Muscle layer of duodenum (tissue), 2 donors: ENCODE measurements around the gene MLH3.

Experiments
- H3K27ac ChIP-seq: one replicate; pipeline ENCODE4 v1.7.0; 2013; ENCODE audit warnings: mild to moderate bottlenecking, low read length
- H3K27me3 ChIP-seq: one replicate; pipeline ENCODE4 v1.7.0; 2013; ENCODE audit warnings: low read depth, mild to moderate bottlenecking, control low read depth, low read length
- H3K36me3 ChIP-seq, 2 donors: one replicate each; pipeline ENCODE4 v1.7.0; 2013; ENCODE audit warnings: low read length in 2 of 2, control low read depth in 1 of 2, mild to moderate bottlenecking in 1 of 2; ENCODE audit not compliant: insufficient read depth in 2 of 2, control insufficient read depth in 1 of 2
- H3K4me1 ChIP-seq, 2 donors: one replicate each; pipeline ENCODE4 v1.7.0; 2013; ENCODE audit warnings: low read length in 2 of 2, mild to moderate bottlenecking in 2 of 2, control low read depth in 1 of 2, moderate library complexity in 1 of 2; ENCODE audit not compliant: insufficient read depth in 2 of 2, control insufficient read depth in 1 of 2
- H3K4me3 ChIP-seq, 2 donors: one replicate each; pipeline ENCODE4 v1.7.0; 2013; ENCODE audit warnings: low read length in 2 of 2, low read depth in 1 of 2, mild to moderate bottlenecking in 1 of 2
- H3K9me3 ChIP-seq, 2 donors: one replicate each; pipeline ENCODE4 v1.7.0; 2013; ENCODE audit warnings: low read length in 2 of 2, control low read depth in 1 of 2, mild to moderate bottlenecking in 1 of 2; ENCODE audit not compliant: control insufficient read depth in 1 of 2
- donor health status: healthy.

The MLH3 gene

DNA sequence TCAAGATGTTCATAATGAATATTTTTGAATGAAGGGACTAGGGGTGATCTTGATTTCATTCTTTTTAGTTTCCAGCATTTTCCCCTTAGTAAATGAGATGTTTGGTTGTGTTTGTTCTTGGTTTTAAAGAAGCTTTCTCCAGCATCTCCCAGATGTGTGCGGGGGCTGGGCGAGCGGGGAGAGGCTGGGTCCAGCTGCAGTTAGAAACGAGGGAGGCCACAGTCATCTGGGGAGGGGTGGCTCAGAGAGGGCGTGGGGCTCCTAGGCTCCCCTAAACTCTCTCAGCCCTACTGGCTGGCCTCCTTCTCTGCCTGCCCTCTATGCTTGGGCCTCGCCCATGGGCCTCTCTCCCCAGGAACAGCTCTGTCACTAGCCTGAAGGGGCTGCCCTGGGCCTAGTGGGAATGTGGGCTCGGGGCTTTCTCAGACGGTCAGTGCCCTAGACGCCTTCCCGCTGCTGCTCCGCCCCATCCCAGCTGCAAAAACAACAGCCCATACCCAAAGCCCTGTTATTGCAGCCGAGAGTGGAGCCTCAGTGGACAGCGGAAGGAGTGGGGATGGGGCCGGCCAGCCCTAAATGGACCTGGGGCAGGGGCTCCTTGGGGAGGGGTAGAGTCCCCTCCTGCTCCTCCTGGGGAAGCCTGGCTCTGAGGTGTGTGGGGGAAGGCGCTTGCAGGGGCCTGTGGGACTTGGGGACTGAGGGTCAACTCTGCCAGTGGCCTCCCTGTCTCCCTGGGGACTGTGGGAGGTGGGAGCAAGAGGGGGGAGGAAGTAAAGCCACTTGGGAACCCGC lies 66.8 kb downstream of the MLH3 start:
- Histone ChIP-seq H3K36me3 (no peaks in the 10 kb centered on the region), H3K4me3 (no peak overlapping the region), H3K27me3 (no peaks in the 10 kb centered on the region), H3K27ac (no peak overlapping the region), H3K9me3 (no peaks in the 10 kb centered on the region), H3K4me1 (no peaks in the 10 kb centered on the region)

DNA sequence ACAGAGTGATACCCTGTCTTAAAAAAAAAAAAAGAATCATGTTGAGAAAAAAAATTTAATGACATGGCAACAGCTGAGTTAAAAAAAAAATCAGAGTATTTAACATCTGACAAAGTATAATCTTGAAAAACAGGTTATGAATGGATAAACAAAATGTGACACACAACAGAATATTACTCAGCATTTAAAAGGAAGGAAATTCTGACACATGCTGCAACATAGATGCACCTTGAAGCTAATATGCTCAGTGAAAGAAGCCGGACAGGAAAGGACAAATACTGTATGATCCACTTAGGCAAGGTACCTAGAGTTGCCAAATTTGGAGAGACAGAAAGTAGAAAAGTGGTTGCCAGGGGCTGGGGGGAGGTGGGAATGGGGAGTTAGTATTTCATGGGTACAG lies 67.9 kb downstream of the MLH3 start:
- H3K9me3 ChIP-seq, result no peaks in the 10 kb centered on the region
- H3K36me3 ChIP-seq, result no peaks in the 10 kb centered on the region
- no peaks in the 10 kb centered on the region for H3K27me3 ChIP-seq
- no peak overlapping the region for H3K27ac ChIP-seq
- H3K4me3 ChIP-seq, result no peak overlapping the region
- H3K4me1 ChIP-seq, result no peaks in the 10 kb centered on the region

DNA sequence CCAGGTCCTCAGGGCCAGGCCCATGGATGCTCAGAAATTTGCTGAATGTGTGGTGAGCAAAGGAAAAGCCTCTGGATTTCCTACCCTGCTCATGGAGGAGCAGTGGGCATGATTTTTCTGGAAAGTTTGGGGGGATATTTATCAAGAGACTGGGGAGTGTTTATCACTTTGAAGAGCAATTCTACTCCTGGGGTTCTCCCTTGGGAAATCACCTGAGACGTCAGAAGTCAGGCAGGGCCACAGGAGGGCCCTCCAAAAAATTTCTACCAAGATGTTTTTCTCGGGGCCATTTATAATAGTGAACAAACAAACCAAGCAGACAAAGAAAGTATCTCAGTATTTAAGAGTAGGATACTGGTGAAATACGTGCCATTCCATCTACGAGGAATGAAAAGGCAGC lies 68.6 kb downstream of the MLH3 start:
- Histone ChIP-seq H3K4me3 (no peak overlapping the region), H3K36me3 (no peaks in the 10 kb centered on the region), H3K27ac (no peak overlapping the region), H3K4me1 (no peaks in the 10 kb centered on the region), H3K27me3 (no peaks in the 10 kb centered on the region), H3K9me3 (no peaks in the 10 kb centered on the region)

DNA sequence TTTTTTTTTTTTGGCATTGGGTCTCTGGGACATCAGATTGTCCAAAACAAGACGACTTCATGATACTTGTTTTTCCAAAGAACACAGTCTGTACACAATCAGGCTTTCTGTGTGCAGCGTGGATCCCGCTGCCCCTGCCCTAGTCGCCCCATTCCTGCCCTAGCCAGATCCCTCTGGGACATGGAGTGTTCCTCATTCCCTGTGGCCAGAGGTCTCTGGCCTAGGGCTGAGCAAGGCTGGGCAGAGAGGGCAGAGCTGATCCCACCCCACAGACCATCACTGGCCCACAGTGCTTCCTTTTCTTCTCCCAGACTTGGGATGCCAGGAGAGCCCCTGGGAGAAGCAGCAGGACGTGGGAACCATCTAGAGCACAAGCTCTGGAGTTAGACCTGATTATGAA lies 69.4 kb downstream of the MLH3 start:
- Histone ChIP-seq H3K27me3 (no peaks in the 10 kb centered on the region), H3K4me1 (no peaks in the 10 kb centered on the region), H3K4me3 (no peak overlapping the region), H3K36me3 (no peaks in the 10 kb centered on the region), H3K27ac (no peak overlapping the region), H3K9me3 (no peaks in the 10 kb centered on the region)

DNA sequence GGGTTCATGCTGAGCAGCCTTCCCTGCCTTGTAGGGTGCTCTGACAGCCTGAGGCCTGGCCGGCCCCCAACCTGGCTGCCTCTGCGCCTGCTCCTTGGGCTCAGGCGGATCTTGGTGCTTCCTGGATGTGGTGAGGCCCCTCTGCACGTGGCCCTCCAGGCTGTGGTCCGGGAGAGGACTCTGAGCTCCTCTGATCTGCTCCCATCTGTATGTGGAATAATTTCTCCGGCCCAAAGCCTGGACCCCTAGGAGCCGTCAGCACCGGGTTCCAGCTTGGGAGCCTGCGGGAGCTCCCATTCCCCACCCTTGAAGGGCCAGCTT lies 69.8 kb downstream of the MLH3 start:
- Histone ChIP-seq H3K27ac (no peak overlapping the region), H3K4me3 (no peak overlapping the region), H3K27me3 (no peaks in the 10 kb centered on the region), H3K4me1 (no peaks in the 10 kb centered on the region), H3K9me3 (no peaks in the 10 kb centered on the region), H3K36me3 (no peaks in the 10 kb centered on the region)

DNA sequence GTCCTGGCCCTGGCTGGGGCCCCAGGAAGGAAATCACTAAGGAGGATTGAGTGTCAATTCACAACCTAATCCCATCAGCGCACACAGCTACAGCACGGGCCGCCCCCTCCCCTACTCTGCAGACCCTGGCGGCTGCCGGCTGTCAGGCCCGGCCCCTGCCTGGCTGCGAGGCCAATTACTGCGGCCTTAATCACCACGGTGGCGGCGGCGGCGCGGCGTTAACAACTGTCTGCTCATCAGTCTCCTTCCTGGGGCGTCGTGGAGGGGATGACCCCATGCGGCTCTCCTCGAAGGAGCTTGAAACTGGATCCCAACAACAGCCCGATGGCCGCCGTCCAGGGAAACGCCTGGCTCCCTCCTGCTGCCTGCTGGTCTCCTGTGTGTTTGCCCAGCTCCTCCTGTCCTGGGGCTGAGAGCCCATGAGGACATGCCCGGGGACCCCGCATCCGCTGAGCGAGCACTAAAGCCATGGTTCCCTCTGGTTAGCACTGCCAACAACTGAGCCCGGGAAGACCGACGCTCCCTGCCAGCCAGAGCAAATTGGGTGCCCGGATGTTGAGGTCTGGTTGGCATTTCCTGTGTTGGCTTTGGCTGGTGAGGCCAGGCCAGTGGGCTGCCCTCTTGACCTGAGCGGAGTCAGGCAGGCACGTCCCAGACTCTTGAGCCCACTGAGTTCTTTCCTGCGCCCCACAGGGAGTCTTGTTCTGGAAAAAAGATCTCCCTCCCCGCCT lies 70.4 kb downstream of the MLH3 start:
- Histone ChIP-seq H3K36me3 (no peaks in the 10 kb centered on the region), H3K9me3 (no peaks in the 10 kb centered on the region), H3K27ac (no peak overlapping the region), H3K4me3 (no peak overlapping the region), H3K27me3 (no peaks in the 10 kb centered on the region), H3K4me1 (no peaks in the 10 kb centered on the region)

DNA sequence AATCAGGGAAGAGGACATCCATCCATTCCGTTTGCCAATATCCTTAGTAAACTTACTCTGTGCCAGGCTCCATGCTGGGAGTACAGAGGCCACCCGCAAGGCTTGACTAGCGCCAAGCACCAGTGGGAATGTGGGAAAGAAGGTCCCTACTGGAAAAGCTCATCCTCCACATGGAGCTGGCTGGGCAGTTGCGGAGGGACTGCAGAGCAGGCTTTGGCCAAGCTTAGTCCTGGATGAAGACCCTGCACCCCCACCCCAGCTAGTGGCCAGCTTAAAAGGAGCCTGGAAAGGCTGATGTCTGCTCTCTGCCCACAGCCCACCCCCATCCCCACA lies 70.9 kb downstream of the MLH3 start:
- Histone ChIP-seq H3K9me3 (no peaks in the 10 kb centered on the region), H3K4me1 (no peaks in the 10 kb centered on the region), H3K36me3 (no peaks in the 10 kb centered on the region), H3K27me3 (no peaks in the 10 kb centered on the region), H3K27ac (no peak overlapping the region), H3K4me3 (no peak overlapping the region)

DNA sequence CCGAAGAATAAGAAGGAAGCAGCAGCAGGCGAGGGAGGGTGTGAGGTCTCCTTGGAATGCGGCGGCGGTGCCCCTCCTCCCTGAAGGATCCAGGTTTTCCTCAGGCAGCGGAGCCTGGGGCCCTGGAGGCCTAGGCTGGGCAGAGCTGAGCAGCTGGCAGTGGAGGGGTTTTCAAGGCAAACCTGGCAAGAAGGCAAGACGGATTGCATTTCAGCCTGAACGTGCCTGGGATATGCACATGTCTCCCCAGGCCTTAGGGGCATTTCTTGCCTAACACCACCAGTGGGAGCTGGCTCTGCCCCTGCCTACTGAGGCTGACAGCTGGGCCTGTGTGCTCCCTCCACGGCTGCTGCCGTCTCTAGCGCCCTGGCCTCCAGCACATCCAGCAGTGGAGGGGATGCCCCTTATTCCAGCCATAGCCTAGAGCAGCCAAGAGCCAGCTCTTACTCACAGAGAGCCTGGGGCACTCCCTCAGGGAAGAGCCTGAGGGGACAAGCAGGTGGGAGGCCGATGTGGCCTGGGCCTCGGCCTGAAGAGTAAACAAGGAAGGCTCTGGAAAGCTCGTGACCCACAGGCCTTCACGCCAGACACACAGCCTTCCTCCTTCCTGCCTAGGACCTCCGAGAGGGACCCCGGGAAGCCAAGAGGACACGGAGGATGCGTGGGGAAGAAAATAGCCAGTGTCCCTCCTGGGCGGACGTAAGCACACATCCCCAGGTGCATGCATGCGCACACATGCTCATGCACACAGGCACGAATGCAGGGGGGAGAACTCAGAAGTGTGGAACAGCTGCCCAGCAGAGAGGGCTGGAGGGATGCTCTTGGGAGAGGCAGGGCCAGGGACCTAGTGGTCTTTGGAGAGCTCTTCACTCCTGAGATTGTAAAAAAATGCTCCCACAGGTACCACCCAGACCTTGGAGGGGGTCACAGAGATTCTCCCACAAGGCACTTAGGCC lies 71.5 kb downstream of the MLH3 start:
- Histone ChIP-seq H3K27me3 (no peaks in the 10 kb centered on the region), H3K4me1 (peaks cover 0 to 2% of the 10 kb centered on the region in 2 donors), H3K27ac (no peak overlapping the region), H3K36me3 (no peaks in the 10 kb centered on the region), H3K4me3 (no peak overlapping the region), H3K9me3 (no peaks in the 10 kb centered on the region)

DNA sequence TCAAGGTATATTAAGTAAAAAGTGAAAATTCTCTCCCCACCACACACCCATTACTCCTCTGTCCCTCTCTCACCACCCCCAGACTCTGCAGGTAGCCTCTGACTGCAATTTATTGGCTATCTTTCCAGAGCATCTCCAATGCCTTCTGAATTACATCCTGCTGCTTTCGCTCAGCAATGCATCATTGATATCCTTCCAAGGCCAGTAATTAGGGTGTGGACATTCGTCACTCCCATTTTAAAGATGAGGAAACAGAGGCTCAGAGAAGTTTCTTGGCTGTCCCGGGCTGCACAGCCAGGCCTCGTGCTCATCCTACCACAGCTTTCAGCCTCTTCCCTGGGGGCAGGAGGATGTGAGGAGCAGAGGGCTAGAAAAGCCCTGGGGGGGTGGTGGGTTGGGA lies 72.2 kb downstream of the MLH3 start:
- H3K27me3 ChIP-seq, result no peaks in the 10 kb centered on the region
- H3K9me3 ChIP-seq, result no peaks in the 10 kb centered on the region
- no peak overlapping the region for H3K27ac ChIP-seq
- peaks cover 0 to 8% of the 10 kb centered on the region in 2 donors for H3K4me1 ChIP-seq
- no peaks in the 10 kb centered on the region for H3K36me3 ChIP-seq
- no peak overlapping the region for H3K4me3 ChIP-seq

DNA sequence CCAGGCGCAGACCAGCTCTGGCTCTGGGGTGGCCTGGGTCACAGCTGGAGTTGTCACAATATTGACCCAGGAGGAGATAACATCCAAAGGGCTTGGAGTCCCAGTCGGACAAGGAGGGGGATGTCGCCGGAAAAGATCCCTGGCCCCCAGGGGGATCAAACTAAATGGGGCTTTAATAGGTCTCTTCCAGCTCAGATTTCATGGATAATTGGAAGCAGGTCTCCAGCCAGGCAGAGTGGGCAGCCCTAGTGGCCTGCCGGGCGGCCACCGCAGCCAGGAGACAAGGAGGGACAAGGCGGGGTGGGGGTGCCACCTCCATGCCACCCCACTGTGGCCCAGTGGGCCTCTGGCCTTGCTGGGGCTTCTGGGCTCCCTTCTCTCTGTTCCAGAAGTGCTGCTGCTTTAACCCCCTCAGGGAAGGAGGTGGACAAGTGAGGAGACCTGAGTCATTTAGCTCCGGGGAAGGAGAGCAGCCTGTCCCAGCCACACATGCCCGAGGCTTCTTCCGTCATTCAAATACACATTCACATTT lies 72.8 kb downstream of the MLH3 start:
- peaks cover 0 to 8% of the 10 kb centered on the region in 2 donors for H3K4me1 ChIP-seq
- no peaks in the 10 kb centered on the region for H3K36me3 ChIP-seq
- H3K9me3 ChIP-seq, result no peaks in the 10 kb centered on the region
- no peak overlapping the region for H3K27ac ChIP-seq
- no peaks in the 10 kb centered on the region for H3K27me3 ChIP-seq
- H3K4me3 ChIP-seq, result no peak overlapping the region

DNA sequence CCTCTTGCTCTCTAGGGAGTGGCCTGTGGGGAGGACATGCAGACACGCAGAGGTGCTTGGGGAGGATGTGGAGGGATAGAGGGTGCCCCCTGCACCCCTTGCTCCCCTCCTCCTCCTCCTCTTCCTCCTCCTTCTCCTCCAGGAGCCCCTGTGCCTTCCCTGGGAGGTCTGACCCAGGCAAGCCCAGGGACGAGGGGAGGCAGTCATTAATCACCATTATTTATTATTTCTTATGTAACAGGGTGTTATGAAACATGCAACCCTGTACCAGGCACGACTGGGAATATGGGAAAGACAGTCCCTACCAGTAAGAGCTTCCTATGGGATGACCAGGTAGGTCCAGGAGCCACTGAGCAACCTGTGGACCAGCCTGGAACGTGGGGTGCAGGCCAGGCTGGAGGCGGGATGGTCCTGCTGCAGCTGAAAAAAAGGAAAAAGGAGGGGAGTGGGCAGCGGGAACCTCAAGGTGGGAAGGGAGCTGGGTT lies 73.3 kb downstream of the MLH3 start:
- Histone ChIP-seq H3K4me3 (no peak overlapping the region), H3K27me3 (no peaks in the 10 kb centered on the region), H3K27ac (no peak overlapping the region), H3K9me3 (no peaks in the 10 kb centered on the region), H3K36me3 (no peaks in the 10 kb centered on the region), H3K4me1 (peaks cover 0 to 8% of the 10 kb centered on the region in 2 donors)
